ENCODE results near the gene MRPL22. TPM values are rescaled to one million over a fixed set of nuclear protein-coding genes. Genes with fewer than 3 reads are reported as not detected.
A peak's percentile ranks its signal among the peaks of the same experiment; 100 is the strongest.

MRPL22 gene
- total RNA-seq, 1 experiment from 2014 or later = 123 TPM

GRCh38 chr5:154916874-154917273 is 24.0 kb upstream of the MRPL22 start:
- no peak overlapping the region for H3K4me3 Mint-ChIP-seq (ENCODE audit: unreplicated experiment)
- no TSS peak for BruUV-seq (replicated peaks)
- ChIA-PET POLR2A (interaction anchor here (0.5 to 2.4 kb wide), 9 partner anchors 10 to 98 kb away, joined by 3 to 8 read pairs (median 4); partner anchors contain the start of genes CNOT8 and GEMIN5), CTCF (interaction anchor here (0.5 to 1.0 kb wide), 4 partner anchors 10 to 372 kb away, joined by 3 to 5 read pairs (median 3); no protein-coding TSS in a partner anchor)
- DNase-seq (ENCODE audit: unreplicated experiment) = no peak
- no peaks in the 10 kb centered on the region for H3K4me1 Mint-ChIP-seq (ENCODE audit: insufficient read depth, unreplicated experiment)
- no peaks in the 10 kb centered on the region for H3K9me3 Mint-ChIP-seq (ENCODE audit: unreplicated experiment)
- TF ChIP-seq CTCF (IDR thresholded peaks at IDR 0.05; ENCODE audit: unreplicated experiment) = no peak
- no peaks in the 10 kb centered on the region for H3K27me3 Mint-ChIP-seq (ENCODE audit: insufficient read depth, unreplicated experiment)
- intact Hi-C loops (cut with micrococcal nuclease) = no loop called here
- H3K27ac Mint-ChIP-seq (ENCODE audit: low read depth, unreplicated experiment) = no peak overlapping the region
- peaks cover 90% of the 10 kb centered on the region for H3K36me3 Mint-ChIP-seq (ENCODE audit: insufficient read depth, unreplicated experiment)

- intact Hi-C loops (cut with micrococcal nuclease) = no loop called here
- Mint-ChIP-seq H3K36me3 (ENCODE audit: insufficient read depth, unreplicated experiment) (peaks cover 84% of the 10 kb centered on the region), H3K27ac (ENCODE audit: low read depth, unreplicated experiment) (peak overlapping the region; percentile 5), H3K27me3 (ENCODE audit: insufficient read depth, unreplicated experiment) (no peaks in the 10 kb centered on the region), H3K4me1 (ENCODE audit: insufficient read depth, unreplicated experiment) (no peaks in the 10 kb centered on the region), H3K9me3 (ENCODE audit: unreplicated experiment) (no peaks in the 10 kb centered on the region), H3K4me3 (ENCODE audit: unreplicated experiment) (no peak overlapping the region)
- ChIA-PET POLR2A (interaction anchor here (0.7 to 2.4 kb wide), 6 partner anchors 8 to 61 kb away, joined by 3 to 8 read pairs (median 6); partner anchors contain the start of gene GEMIN5), CTCF (interaction anchor here (0.6 to 1.4 kb wide), 7 partner anchors 9 to 1642 kb away, joined by 3 to 4 read pairs (median 3); no protein-coding TSS in a partner anchor)
- no TSS peak for BruUV-seq (replicated peaks)
- no peak for TF ChIP-seq CTCF (IDR thresholded peaks at IDR 0.05; ENCODE audit: unreplicated experiment)
- DNase-seq (ENCODE audit: unreplicated experiment) = no peak
Measured at GRCh38 chr5:154917757-154918156, 23.1 kb upstream of the MRPL22 start.

GRCh38 chr5:154923441-154924430 is 17.1 kb upstream of the MRPL22 start:
- H3K27me3 Mint-ChIP-seq (ENCODE audit: insufficient read depth, unreplicated experiment) = no peaks in the 10 kb centered on the region
- H3K4me1 Mint-ChIP-seq (ENCODE audit: insufficient read depth, unreplicated experiment) = no peaks in the 10 kb centered on the region
- ChIA-PET POLR2A (interaction anchor here (1.2 kb wide), 1 partner anchor 9 kb away, joined by 3 read pairs; no protein-coding TSS in a partner anchor), CTCF (interaction anchor here (0.6 kb wide), 1 partner anchor 254 kb away, joined by 4 read pairs; no protein-coding TSS in a partner anchor)
- no peak for DNase-seq (ENCODE audit: unreplicated experiment)
- no TSS peak for BruUV-seq (replicated peaks)
- no peak for TF ChIP-seq CTCF (IDR thresholded peaks at IDR 0.05; ENCODE audit: unreplicated experiment)
- intact Hi-C loops (cut with micrococcal nuclease) = no loop called here
- no peaks in the 10 kb centered on the region for H3K9me3 Mint-ChIP-seq (ENCODE audit: unreplicated experiment)
- no peak overlapping the region for H3K27ac Mint-ChIP-seq (ENCODE audit: low read depth, unreplicated experiment)
- no peak overlapping the region for H3K4me3 Mint-ChIP-seq (ENCODE audit: unreplicated experiment)
- peaks cover 92% of the 10 kb centered on the region for H3K36me3 Mint-ChIP-seq (ENCODE audit: insufficient read depth, unreplicated experiment)

GRCh38 chr5:154933537-154933936 is 7.3 kb upstream of the MRPL22 start:
- no peak overlapping the region for H3K27ac Mint-ChIP-seq (ENCODE audit: low read depth, unreplicated experiment)
- TF ChIP-seq CTCF (IDR thresholded peaks at IDR 0.05; ENCODE audit: unreplicated experiment) = no peak
- intact Hi-C loops (cut with micrococcal nuclease) = no loop called here
- CTCF ChIA-PET = interaction anchor here (0.6 to 1.3 kb wide), 2 partner anchors 21 to 73 kb away, joined by 3 read pairs; no protein-coding TSS in a partner anchor
- peaks cover 62% of the 10 kb centered on the region for H3K36me3 Mint-ChIP-seq (ENCODE audit: insufficient read depth, unreplicated experiment)
- H3K9me3 Mint-ChIP-seq (ENCODE audit: unreplicated experiment) = no peaks in the 10 kb centered on the region
- peaks cover 5% of the 10 kb centered on the region for H3K4me1 Mint-ChIP-seq (ENCODE audit: insufficient read depth, unreplicated experiment)
- no TSS peak for BruUV-seq (replicated peaks)
- POLR2A ChIA-PET = interaction anchor here (1.3 to 1.8 kb wide), 4 partner anchors 9 to 75 kb away, joined by 3 to 6 read pairs (median 4); partner anchors contain the start of gene CNOT8
- DNase-seq (ENCODE audit: unreplicated experiment) = no peak
- no peaks in the 10 kb centered on the region for H3K27me3 Mint-ChIP-seq (ENCODE audit: insufficient read depth, unreplicated experiment)
- no peak overlapping the region for H3K4me3 Mint-ChIP-seq (ENCODE audit: unreplicated experiment)

Data from MCF 10A (cell line).